IPS DF 6.9 (cell line): ENCODE results near the gene MBP.

Experiments
- DNase-seq: peaks from one replicate; pipeline ENCODE4 v3.0.0-alpha.2; 2013; ENCODE audit warnings: low read depth, low spot score
- H3K27ac ChIP-seq: one replicate; pipeline ENCODE4 v1.5.1; 2013; ENCODE audit warnings: low read length, control low read depth
- H3K27me3 ChIP-seq: 2 replicates; pipeline ENCODE4 v1.6.1; 2013; ENCODE audit warnings: mild to moderate bottlenecking, low read length; ENCODE audit not compliant: control insufficient read depth, insufficient read depth
- H3K36me3 ChIP-seq: 2 replicates; pipeline ENCODE4 v1.6.1; 2013; ENCODE audit warnings: low read length; ENCODE audit not compliant: control insufficient read depth, insufficient read depth
- H3K4me1 ChIP-seq: 2 replicates; pipeline ENCODE4 v1.6.1; 2013; ENCODE audit warnings: low read length; ENCODE audit not compliant: control insufficient read depth, insufficient read depth
- H3K4me3 ChIP-seq: 2 replicates; pipeline ENCODE4 v1.5.1; 2013; ENCODE audit warnings: mild to moderate bottlenecking, low read length
- H3K9me3 ChIP-seq: 2 replicates; pipeline ENCODE4 v1.6.1; 2013; ENCODE audit warnings: low read length, inconsistent platforms; ENCODE audit not compliant: control insufficient read depth, insufficient read depth
- WGBS: extraction: QIAGEN DNeasy Blood & Tissue Kit; methylation state at CpG from one replicate; pipeline ENCODE4 v1.1.7; 2013; ENCODE audit warnings: mixed read lengths, missing lambda C conversion rate; ENCODE audit not compliant: insufficient read length, insufficient coverage; 5-methylcytosine and 5-hydroxymethylcytosine counted together

Gene MBP

DNA sequence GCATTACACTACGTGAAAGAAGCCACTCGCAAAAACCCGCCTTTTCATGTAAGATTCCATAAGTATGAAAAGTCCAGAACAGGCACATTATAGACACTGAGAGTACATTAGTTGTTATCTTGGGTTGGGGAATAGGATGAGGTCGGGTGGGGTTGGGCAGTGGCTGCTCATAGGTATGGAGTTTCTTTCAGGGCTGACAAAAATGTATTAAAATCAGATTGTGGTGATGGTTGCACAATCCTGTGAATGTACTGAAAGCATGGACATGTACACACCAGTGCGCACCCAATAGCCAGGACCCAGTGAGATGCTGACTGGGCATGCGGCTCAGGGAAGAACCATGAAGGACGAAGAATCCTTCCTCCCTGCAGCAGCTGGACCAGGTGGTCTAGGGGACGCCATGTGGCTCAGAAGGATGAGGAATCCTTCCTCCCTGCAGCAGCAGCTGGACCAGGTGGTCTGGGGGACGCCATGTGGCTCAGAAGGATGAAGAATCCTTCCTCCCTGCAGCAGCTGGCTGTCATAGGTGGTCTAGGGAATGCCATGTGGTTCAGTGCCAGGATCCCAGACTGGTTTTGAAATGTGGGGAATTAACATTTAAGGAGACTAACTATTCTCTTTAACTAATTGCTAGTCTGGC, 50.1 kb downstream of the MBP start:
- H3K4me1 ChIP-seq, result peaks cover 2% of the 10 kb centered on the region; the same call in 1 of the 2 replicates
- H3K36me3 ChIP-seq, result no peaks in the 10 kb centered on the region
- H3K4me3 ChIP-seq, result no peak overlapping the region
- H3K27me3 ChIP-seq, result no peaks in the 10 kb centered on the region
- no CpG with 5 or more reads among the region's 9 CpGs for WGBS
- H3K27ac ChIP-seq, result no peak overlapping the region
- H3K9me3 ChIP-seq, result no peaks in the 10 kb centered on the region
- no peak for DNase-seq

DNA sequence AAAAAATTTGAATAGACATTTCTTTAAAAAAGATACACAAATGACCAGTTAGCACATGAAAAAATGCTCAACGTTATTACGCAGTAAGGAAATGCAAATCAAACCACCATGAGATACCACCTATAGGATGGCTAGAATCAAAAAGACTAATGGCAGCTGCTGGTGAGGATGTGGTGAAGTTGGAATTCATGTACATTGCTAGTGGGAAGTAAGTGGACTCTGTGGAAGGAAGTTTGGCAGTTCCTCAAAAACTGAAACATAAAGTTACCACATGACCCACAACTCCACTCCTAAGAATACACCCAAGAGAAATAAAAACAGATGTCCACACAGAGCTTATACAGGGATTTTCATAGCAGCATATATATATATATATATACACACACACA, 51.2 kb downstream of the MBP start:
- Histone ChIP-seq H3K4me1 (peaks cover 2% of the 10 kb centered on the region; the same call in 1 of the 2 replicates), H3K9me3 (no peaks in the 10 kb centered on the region), H3K4me3 (no peak overlapping the region), H3K36me3 (no peaks in the 10 kb centered on the region), H3K27ac (no peak overlapping the region), H3K27me3 (no peaks in the 10 kb centered on the region)
- no peak for DNase-seq
- no CpG with 5 or more reads among the region's 2 CpGs for WGBS

GRCh38 chr18:77079954-77080682, 52.5 kb downstream of the MBP start:
- H3K27me3 ChIP-seq, result no peaks in the 10 kb centered on the region
- no peaks in the 10 kb centered on the region for H3K36me3 ChIP-seq
- no CpG with 5 or more reads among the region's 12 CpGs for WGBS
- H3K4me1 ChIP-seq, result peaks cover 2% of the 10 kb centered on the region; the same call in 1 of the 2 replicates
- no peak for DNase-seq
- H3K27ac ChIP-seq, result no peak overlapping the region
- no peak overlapping the region for H3K4me3 ChIP-seq
- no peaks in the 10 kb centered on the region for H3K9me3 ChIP-seq

DNA sequence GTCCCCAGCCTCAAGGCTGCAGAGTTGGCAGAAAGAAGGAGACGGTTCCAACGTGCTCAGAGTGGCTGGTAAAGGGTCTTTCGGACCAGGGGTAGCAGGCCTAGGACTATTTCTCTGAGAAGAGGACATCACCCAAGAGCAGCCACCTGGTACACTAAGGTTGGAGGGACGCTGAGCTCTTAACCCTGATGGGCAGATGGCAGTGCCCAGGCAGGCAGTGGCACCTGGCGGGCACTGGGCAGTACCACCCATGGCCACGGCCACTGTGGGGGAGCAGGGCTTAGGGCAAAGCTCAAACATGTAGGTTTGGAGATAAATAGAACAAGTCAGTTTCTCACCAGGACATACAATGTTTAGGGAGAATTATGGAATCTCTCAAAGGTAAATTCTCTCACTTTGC, 53.5 kb downstream of the MBP start:
- no peak overlapping the region for H3K27ac ChIP-seq
- no CpG with 5 or more reads among the region's 6 CpGs for WGBS
- H3K4me1 ChIP-seq, result peaks cover 2% of the 10 kb centered on the region; the same call in 1 of the 2 replicates
- H3K36me3 ChIP-seq, result no peaks in the 10 kb centered on the region
- no peak overlapping the region for H3K4me3 ChIP-seq
- no peaks in the 10 kb centered on the region for H3K9me3 ChIP-seq
- no peaks in the 10 kb centered on the region for H3K27me3 ChIP-seq
- DNase-seq, result no peak

GRCh38 chr18:77078690-77079070, 53.9 kb downstream of the MBP start:
- H3K4me3 ChIP-seq, result no peak overlapping the region
- no peaks in the 10 kb centered on the region for H3K27me3 ChIP-seq
- peaks cover 2% of the 10 kb centered on the region; the same call in 1 of the 2 replicates for H3K4me1 ChIP-seq
- no peak for DNase-seq
- no CpG with 5 or more reads among the region's 5 CpGs for WGBS
- no peaks in the 10 kb centered on the region for H3K9me3 ChIP-seq
- H3K36me3 ChIP-seq, result no peaks in the 10 kb centered on the region
- no peak overlapping the region for H3K27ac ChIP-seq

GRCh38 chr18:77077941-77078689, 54.5 kb downstream of the MBP start:
- no peak overlapping the region for H3K4me3 ChIP-seq
- peaks cover 2% of the 10 kb centered on the region; the same call in 1 of the 2 replicates for H3K4me1 ChIP-seq
- no peak for DNase-seq
- no peak overlapping the region for H3K27ac ChIP-seq
- no CpG with 5 or more reads among the region's 16 CpGs for WGBS
- no peaks in the 10 kb centered on the region for H3K27me3 ChIP-seq
- no peaks in the 10 kb centered on the region for H3K9me3 ChIP-seq
- no peaks in the 10 kb centered on the region for H3K36me3 ChIP-seq

GRCh38 chr18:77077401-77077800, 55.2 kb downstream of the MBP start:
- H3K27me3 ChIP-seq, result no peaks in the 10 kb centered on the region
- no peaks in the 10 kb centered on the region for H3K9me3 ChIP-seq
- peaks cover 2% of the 10 kb centered on the region; the same call in 1 of the 2 replicates for H3K4me1 ChIP-seq
- no peak overlapping the region for H3K27ac ChIP-seq
- H3K36me3 ChIP-seq, result no peaks in the 10 kb centered on the region
- no peak for DNase-seq
- no peak overlapping the region for H3K4me3 ChIP-seq
- WGBS, result no CpG with 5 or more reads among the region's 7 CpGs

GRCh38 chr18:77076111-77076510, 56.5 kb downstream of the MBP start:
- no peaks in the 10 kb centered on the region for H3K36me3 ChIP-seq
- peaks cover 2% of the 10 kb centered on the region; the same call in 1 of the 2 replicates for H3K4me1 ChIP-seq
- H3K27me3 ChIP-seq, result no peaks in the 10 kb centered on the region
- no peak for DNase-seq
- H3K9me3 ChIP-seq, result no peaks in the 10 kb centered on the region
- H3K27ac ChIP-seq, result no peak overlapping the region
- no peak overlapping the region for H3K4me3 ChIP-seq
- WGBS, result no CpG with 5 or more reads among the region's 9 CpGs

DNA sequence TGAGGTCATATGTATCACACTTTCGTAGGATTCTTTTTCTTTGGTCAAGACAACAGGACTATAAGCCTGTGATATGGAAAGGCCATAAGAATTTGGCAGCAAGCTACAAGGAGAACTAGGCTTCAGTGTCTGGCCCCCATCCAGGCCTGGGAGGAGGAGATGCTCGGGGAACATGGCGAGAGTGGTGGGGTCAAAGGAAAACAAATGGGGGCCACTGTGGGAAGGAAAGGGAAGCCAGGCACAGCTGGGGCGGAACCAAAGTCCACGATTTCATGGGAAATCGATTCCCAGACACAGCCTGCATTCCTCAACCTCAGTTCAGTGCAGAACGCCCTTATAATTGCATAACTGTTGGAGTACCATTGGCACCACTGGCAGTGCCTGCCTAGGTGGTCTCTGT, 58.2 kb downstream of the MBP start:
- no CpG with 5 or more reads among the region's 7 CpGs for WGBS
- no peak overlapping the region for H3K4me3 ChIP-seq
- peaks cover 6% of the 10 kb centered on the region for H3K4me1 ChIP-seq
- DNase-seq, result no peak
- no peaks in the 10 kb centered on the region for H3K9me3 ChIP-seq
- H3K27me3 ChIP-seq, result no peaks in the 10 kb centered on the region
- no peak overlapping the region for H3K27ac ChIP-seq
- no peaks in the 10 kb centered on the region for H3K36me3 ChIP-seq

DNA sequence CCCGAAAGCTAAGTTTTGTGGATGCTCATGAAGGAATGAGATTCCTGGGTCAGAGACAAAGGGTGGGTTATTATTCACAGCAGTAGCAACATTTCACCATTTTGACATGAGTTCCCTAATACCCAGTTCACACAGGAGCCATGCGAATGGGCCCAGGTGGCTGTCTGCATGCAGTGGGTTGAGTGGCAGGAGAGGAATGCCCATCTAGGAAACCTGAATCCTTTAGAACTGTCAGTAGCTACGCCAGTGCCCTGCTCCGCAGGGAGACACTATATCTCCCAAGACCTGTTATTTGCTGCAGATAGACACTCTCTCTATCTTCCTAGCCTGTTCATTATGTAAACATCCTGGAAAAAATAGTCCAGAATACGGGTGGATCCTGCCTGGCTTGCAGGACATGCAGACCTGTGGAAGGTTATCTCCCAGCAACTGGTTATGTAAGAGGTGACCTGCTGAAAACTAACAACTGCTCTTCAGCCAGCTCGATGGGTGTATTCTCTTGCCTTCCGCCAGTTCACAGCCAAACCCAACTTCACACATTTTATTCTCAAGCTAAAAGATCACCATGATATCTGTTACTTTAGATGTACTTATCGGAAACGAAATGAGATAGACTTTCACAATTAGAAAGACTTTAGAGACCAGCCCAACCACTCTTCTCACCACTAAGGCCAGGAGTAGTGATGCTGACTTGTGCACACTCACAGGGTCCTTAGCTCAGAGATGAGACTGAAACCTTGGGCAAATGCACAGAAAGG, 59.1 kb downstream of the MBP start:
- no peaks in the 10 kb centered on the region for H3K27me3 ChIP-seq
- no peak for DNase-seq
- H3K9me3 ChIP-seq, result no peaks in the 10 kb centered on the region
- no peaks in the 10 kb centered on the region for H3K36me3 ChIP-seq
- no peak overlapping the region for H3K27ac ChIP-seq
- H3K4me3 ChIP-seq, result no peak overlapping the region
- peaks cover 4% of the 10 kb centered on the region for H3K4me1 ChIP-seq
- no CpG with 5 or more reads among the region's 9 CpGs for WGBS
